Activated CD4-positive, alpha-beta T cell treated with anti-CD3 and anti-CD28 coated beads for 36 hours (primary cell): ENCODE results near the gene FGF22. TPM values are rescaled to one million over a fixed set of nuclear protein-coding genes. Genes with fewer than 3 reads are reported as not detected.
"Not testable (repeated sequence)": the region's sequence is repeated elsewhere in the genome, so short reads cannot be mapped to it uniquely, and the experiment has no call there.

ENCODE experiments used
- ATAC-seq: fragments of 200-7000 bp; cut with Tn5 transposase; one replicate; pipeline ENCODE4 v1.10.0; 2021; ENCODE audit warnings: mild to moderate bottlenecking, moderate library complexity
- CTCF ChIA-PET: fragments of 350-600 bp; sonication (Branson Sonifier 250); formaldehyde crosslinking; loops from one replicate; lab custom pipeline; 2021; ENCODE audit warnings: antibody characterized with exemption; lab: Charles Lee
- POLR2A ChIA-PET: fragments of 350-600 bp; sonication (Branson Sonifier 250); formaldehyde crosslinking; loops from one replicate; lab custom pipeline; 2021; ENCODE audit warnings: antibody characterized with exemption, inconsistent platforms; lab: Charles Lee
- DNase-seq: peaks from one replicate; pipeline ENCODE4 v3.0.0-alpha.2; 2020
- H3K27ac Mint-ChIP-seq: one replicate; pipeline ENCODE4 v1.8.0; 2021; ENCODE audit warnings: mixed read lengths
- H3K27me3 Mint-ChIP-seq: one replicate; pipeline ENCODE4 v1.8.0; 2021; ENCODE audit warnings: mixed read lengths
- H3K36me3 Mint-ChIP-seq: one replicate; pipeline ENCODE4 v1.8.0; 2021; ENCODE audit warnings: low read depth, mixed read lengths
- H3K4me1 Mint-ChIP-seq: one replicate; pipeline ENCODE4 v1.8.0; 2021; ENCODE audit warnings: mixed read lengths
- H3K4me3 Mint-ChIP-seq: one replicate; pipeline ENCODE4 v1.8.0; 2021; ENCODE audit warnings: mild to moderate bottlenecking, moderate library complexity, mixed read lengths
- H3K9me3 Mint-ChIP-seq: one replicate; pipeline ENCODE4 v1.8.0; 2021; ENCODE audit warnings: low read depth, mixed read lengths
- intact Hi-C, 2 experiments: fragments of 100-400 bp; cut with DNase I in 1 of 2; cut with micrococcal nuclease in 1 of 2; formaldehyde crosslinking; loops; one replicate each; pipeline versions ENCODE4 v1.14.2 to v1.15.1; 2022 to 2024; cut with DNase I, micrococcal nuclease
- total RNA-seq, 2 experiments: library from RNA; stranded (reverse); gene quantifications; one replicate each; pipeline ENCODE4 v1.2.3, GENCODE V29; 2021

The FGF22 gene
- total RNA-seq, 2 experiments from 2014 or later = not detected

- intact Hi-C loops, H3K4me1 Mint-ChIP-seq, POLR2A ChIA-PET, H3K27me3 Mint-ChIP-seq, H3K4me3 Mint-ChIP-seq, DNase-seq, H3K27ac Mint-ChIP-seq, H3K36me3 Mint-ChIP-seq, ATAC-seq, H3K9me3 Mint-ChIP-seq: not testable (repeated sequence)
- CTCF ChIA-PET = interaction anchor here (0.6 to 1.1 kb wide), 3 partner anchors 10 to 65 kb away, joined by 3 read pairs; no protein-coding TSS in a partner anchor
These were observed 29.2 kb downstream of the FGF22 start for GRCh38 chr19:668675-669434.

GRCh38 chr19:670609-671075 lies 31.0 kb downstream of the FGF22 start:
- Mint-ChIP-seq H3K4me3 (no peak overlapping the region), H3K4me1 (peaks cover 3% of the 10 kb centered on the region), H3K36me3 (no peaks in the 10 kb centered on the region), H3K9me3 (no peaks in the 10 kb centered on the region), H3K27me3 (peaks cover 15% of the 10 kb centered on the region), H3K27ac (no peak overlapping the region)
- CTCF ChIA-PET = interaction anchor here (0.5 to 1.1 kb wide), 4 partner anchors 9 to 111 kb away, joined by 3 to 4 read pairs (median 4); no protein-coding TSS in a partner anchor
- POLR2A ChIA-PET = no interaction called here
- intact Hi-C loops = no loop called here
- ATAC-seq (peak; percentile 53), DNase-seq (no peak)

- DNase-seq (no peak), ATAC-seq (no peak)
- no peaks in the 10 kb centered on the region for H3K9me3 Mint-ChIP-seq
- H3K4me1 Mint-ChIP-seq = peaks cover 3% of the 10 kb centered on the region
- H3K27ac Mint-ChIP-seq = no peak overlapping the region
- no peaks in the 10 kb centered on the region for H3K36me3 Mint-ChIP-seq
- CTCF ChIA-PET = no interaction called here
- no peak overlapping the region for H3K4me3 Mint-ChIP-seq
- intact Hi-C loops = no loop called here
- POLR2A ChIA-PET = no interaction called here
- H3K27me3 Mint-ChIP-seq = peaks cover 14% of the 10 kb centered on the region
These were observed 34.8 kb downstream of the FGF22 start for GRCh38 chr19:674282-675151.

GRCh38 chr19:676007-676338 lies 36.3 kb downstream of the FGF22 start:
- CTCF ChIA-PET = interaction anchor here (0.6 kb wide), 1 partner anchor 13 kb away, joined by 3 read pairs; no protein-coding TSS in a partner anchor

GRCh38 chr19:676339-677105 lies 36.8 kb downstream of the FGF22 start, which contains the start of gene FSTL3:
Gene FSTL3, plus strand, starts transcription at chr19:676392. Its CDS starts 32 bp downstream, at chr19:676424.
- Mint-ChIP-seq H3K36me3 (no peaks in the 10 kb centered on the region), H3K27ac (no peak within 1 kb of the TSS), H3K4me3 (no peak within 1 kb of the TSS), H3K27me3 (peaks cover 14% of the 10 kb centered on the region), H3K9me3 (no peaks in the 10 kb centered on the region), H3K4me1 (peaks cover 4% of the 10 kb centered on the region)
- CTCF ChIA-PET = interaction anchor here (0.6 to 1.1 kb wide), 2 partner anchors 13 to 55 kb away, joined by 3 to 4 read pairs; no protein-coding TSS in a partner anchor
- DNase-seq (no peak), ATAC-seq (no peak)
- intact Hi-C loops = no loop called here
- POLR2A ChIA-PET = no interaction called here

More at GRCh38 chr19:676007-676338, 36.3 kb downstream of the FGF22 start:
- intact Hi-C loops = no loop called here
- Mint-ChIP-seq H3K9me3 (no peaks in the 10 kb centered on the region), H3K27ac (no peak overlapping the region), H3K36me3 (no peaks in the 10 kb centered on the region), H3K4me1 (peaks cover 3% of the 10 kb centered on the region), H3K27me3 (peaks cover 14% of the 10 kb centered on the region), H3K4me3 (no peak overlapping the region)
- POLR2A ChIA-PET = interaction anchor here (0.6 kb wide), 1 partner anchor 19 kb away, joined by 3 read pairs; no protein-coding TSS in a partner anchor
- DNase-seq = no peak
- no peak for ATAC-seq

GRCh38 chr19:677201-677600 lies 37.5 kb downstream of the FGF22 start:
- Mint-ChIP-seq H3K36me3 (no peaks in the 10 kb centered on the region), H3K9me3 (no peaks in the 10 kb centered on the region), H3K4me1 (peaks cover 5% of the 10 kb centered on the region), H3K4me3 (no peak overlapping the region), H3K27me3 (peaks cover 14% of the 10 kb centered on the region), H3K27ac (no peak overlapping the region)
- CTCF ChIA-PET = interaction anchor here (1.1 kb wide), 1 partner anchor 55 kb away, joined by 4 read pairs; no protein-coding TSS in a partner anchor
- POLR2A ChIA-PET = interaction anchor here (0.6 kb wide), 1 partner anchor 67 kb away, joined by 3 read pairs; no protein-coding TSS in a partner anchor
- intact Hi-C loops = no loop called here
- DNase-seq (no peak), ATAC-seq (no peak)

- no peak for ATAC-seq
- Mint-ChIP-seq H3K36me3 (no peaks in the 10 kb centered on the region), H3K4me3 (no peak overlapping the region), H3K9me3 (no peaks in the 10 kb centered on the region), H3K27ac (no peak overlapping the region), H3K27me3 (peaks cover 14% of the 10 kb centered on the region), H3K4me1 (peaks cover 5% of the 10 kb centered on the region)
- CTCF ChIA-PET = interaction anchor here (1.1 kb wide), 2 partner anchors 43 to 54 kb away, joined by 3 to 4 read pairs; no protein-coding TSS in a partner anchor
- no peak for DNase-seq
- POLR2A ChIA-PET = interaction anchor here (0.6 kb wide), 1 partner anchor 67 kb away, joined by 3 read pairs; no protein-coding TSS in a partner anchor
- intact Hi-C loops = no loop called here
These were observed 38.1 kb downstream of the FGF22 start for GRCh38 chr19:677601-678436.

- no peak for ATAC-seq
- Mint-ChIP-seq H3K4me3 (peak overlapping the region; percentile 70), H3K9me3 (no peaks in the 10 kb centered on the region), H3K36me3 (no peaks in the 10 kb centered on the region), H3K27ac (no peak overlapping the region), H3K4me1 (peaks cover 5% of the 10 kb centered on the region), H3K27me3 (peaks cover 9% of the 10 kb centered on the region)
- CTCF ChIA-PET = interaction anchor here (1.0 to 2.0 kb wide), 5 partner anchors 8 to 44 kb away, joined by 3 to 11 read pairs (median 3); no protein-coding TSS in a partner anchor
- no peak for DNase-seq
- POLR2A ChIA-PET = no interaction called here
- intact Hi-C loops = no loop called here
These were observed 39.2 kb downstream of the FGF22 start for GRCh38 chr19:678791-679388.

GRCh38 chr19:679418-680286 lies 40.0 kb downstream of the FGF22 start:
- Mint-ChIP-seq H3K36me3 (no peaks in the 10 kb centered on the region), H3K27ac (no peak overlapping the region), H3K4me1 (peaks cover 5% of the 10 kb centered on the region), H3K9me3 (no peaks in the 10 kb centered on the region), H3K4me3 (peak overlapping the region; percentile 70), H3K27me3 (peaks cover 9% of the 10 kb centered on the region)
- ATAC-seq (no peak), DNase-seq (peak; percentile 69)
- ChIA-PET POLR2A (interaction anchor here (1.0 kb wide), 1 partner anchor 590 kb away, joined by 4 read pairs; the partner anchor contains the start of gene CIRBP), CTCF (interaction anchor here (1.0 to 2.0 kb wide), 6 partner anchors 9 to 44 kb away, joined by 3 to 11 read pairs (median 4); partner anchors contain the start of gene RNF126)
- intact Hi-C loops = loop anchor here (1.0 to 5.0 kb wide), 24 partner anchors 16 to 1183 kb away; partner anchors contain the start of genes PTBP1 (in 2 of the 2), RNF126 (in 2 of the 2), ARHGAP45 (in 1 of the 2) and BSG (in 1 of the 2)
